ENCODE results near the gene RPRD1A. TPM values are rescaled to one million over a fixed set of nuclear protein-coding genes. Genes with fewer than 3 reads are reported as not detected.
"Not testable (repeated sequence)": the region's sequence is repeated elsewhere in the genome, so short reads cannot be mapped to it uniquely, and the experiment has no call there.

RPRD1A gene
- total and polyA plus RNA-seq, 4 donors: 11.8 to 29.5 (median 16.6) TPM

DNA sequence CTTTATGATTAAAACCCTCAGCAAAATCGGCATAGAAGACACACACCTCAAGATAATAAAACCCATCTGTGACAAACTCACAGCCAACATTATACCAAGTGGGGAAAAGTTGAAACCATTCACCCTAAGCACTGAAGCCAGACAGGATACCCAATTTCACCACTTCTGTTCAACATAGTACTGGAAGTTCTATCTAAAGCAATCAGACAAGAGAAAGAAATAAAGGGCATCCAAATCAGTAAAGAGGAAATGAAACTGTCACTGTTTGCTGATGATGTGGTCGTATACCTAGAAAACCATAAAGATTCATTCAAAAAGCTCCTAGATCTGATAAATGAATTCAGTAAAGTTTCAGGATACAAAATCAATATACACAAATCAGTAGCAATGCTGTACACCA, 16.4 kb upstream of the RPRD1A start (continued):
- TF ChIP-seq, protein P1, sequence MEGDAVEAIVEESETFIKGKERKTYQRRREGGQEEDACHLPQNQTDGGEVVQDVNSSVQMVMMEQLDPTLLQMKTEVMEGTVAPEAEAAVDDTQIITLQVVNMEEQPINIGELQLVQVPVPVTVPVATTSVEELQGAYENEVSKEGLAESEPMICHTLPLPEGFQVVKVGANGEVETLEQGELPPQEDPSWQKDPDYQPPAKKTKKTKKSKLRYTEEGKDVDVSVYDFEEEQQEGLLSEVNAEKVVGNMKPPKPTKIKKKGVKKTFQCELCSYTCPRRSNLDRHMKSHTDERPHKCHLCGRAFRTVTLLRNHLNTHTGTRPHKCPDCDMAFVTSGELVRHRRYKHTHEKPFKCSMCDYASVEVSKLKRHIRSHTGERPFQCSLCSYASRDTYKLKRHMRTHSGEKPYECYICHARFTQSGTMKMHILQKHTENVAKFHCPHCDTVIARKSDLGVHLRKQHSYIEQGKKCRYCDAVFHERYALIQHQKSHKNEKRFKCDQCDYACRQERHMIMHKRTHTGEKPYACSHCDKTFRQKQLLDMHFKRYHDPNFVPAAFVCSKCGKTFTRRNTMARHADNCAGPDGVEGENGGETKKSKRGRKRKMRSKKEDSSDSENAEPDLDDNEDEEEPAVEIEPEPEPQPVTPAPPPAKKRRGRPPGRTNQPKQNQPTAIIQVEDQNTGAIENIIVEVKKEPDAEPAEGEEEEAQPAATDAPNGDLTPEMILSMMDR (IDR thresholded peaks at IDR 0.05; ENCODE audit: low read depth, low read length, missing input control): no peak
- TF ChIP-seq RAD21 (IDR thresholded peaks at IDR 0.05): no peak
- TF ChIP-seq JUND (IDR thresholded peaks at IDR 0.05): no peak
- TF ChIP-seq YY1 (IDR thresholded peaks at IDR 0.05): no peak
- TF ChIP-seq, protein P2, sequence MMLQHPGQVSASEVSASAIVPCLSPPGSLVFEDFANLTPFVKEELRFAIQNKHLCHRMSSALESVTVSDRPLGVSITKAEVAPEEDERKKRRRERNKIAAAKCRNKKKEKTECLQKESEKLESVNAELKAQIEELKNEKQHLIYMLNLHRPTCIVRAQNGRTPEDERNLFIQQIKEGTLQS (IDR thresholded peaks at IDR 0.05): no peak
- TF ChIP-seq, protein P3, sequence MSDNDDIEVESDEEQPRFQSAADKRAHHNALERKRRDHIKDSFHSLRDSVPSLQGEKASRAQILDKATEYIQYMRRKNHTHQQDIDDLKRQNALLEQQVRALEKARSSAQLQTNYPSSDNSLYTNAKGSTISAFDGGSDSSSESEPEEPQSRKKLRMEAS (IDR thresholded peaks at IDR 0.05): no peak
- no peak for TF ChIP-seq HNF4G (IDR thresholded peaks at IDR 0.05)
- no peak for TF ChIP-seq FOXA2 (IDR thresholded peaks at IDR 0.05)
- TF ChIP-seq HNF4A (conservative IDR thresholded peaks at IDR 0.05): no peak
- TF ChIP-seq NR2F2 (IDR thresholded peaks at IDR 0.05): no peak
- TF ChIP-seq SP1 (IDR thresholded peaks at IDR 0.05): no peak

DNA sequence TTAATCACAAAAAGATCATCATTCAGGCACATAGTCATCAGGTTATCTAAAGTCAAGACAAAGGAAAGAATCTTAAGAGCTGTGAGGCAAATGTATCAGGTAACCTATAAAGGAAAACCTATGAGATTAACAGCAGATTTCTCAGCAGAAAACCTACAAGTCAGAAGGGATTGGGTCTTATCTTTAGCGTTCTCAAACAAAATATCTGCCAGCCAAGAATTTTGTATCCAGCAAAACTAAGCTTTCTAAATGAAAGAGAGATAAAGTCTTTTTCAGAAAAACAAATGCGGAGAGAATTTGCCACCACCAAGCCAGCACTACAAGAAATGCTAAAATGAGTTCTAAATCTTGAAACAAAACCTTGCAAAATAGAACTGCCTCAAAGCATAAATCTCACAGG, 13.8 kb upstream of the RPRD1A start:
- not testable (repeated sequence) for H3K27me3 ChIP-seq (ENCODE audit: control insufficient read depth in 4 of 4, insufficient read depth in 4 of 4, low read length in 3 of 4); DNase-seq (ENCODE audit: low spot score); H3K4me3 ChIP-seq (ENCODE audit: low read depth in 1 of 3, low read length in 3 of 3); H3K36me3 ChIP-seq (ENCODE audit: control insufficient read depth in 4 of 4, insufficient read depth in 3 of 4, low read depth in 1 of 4, low read length in 3 of 4); H3K9me3 ChIP-seq (ENCODE audit: control insufficient read depth in 4 of 4, low read length in 3 of 4); H3K4me1 ChIP-seq (ENCODE audit: control insufficient read depth in 4 of 4, insufficient read depth in 4 of 4, low read length in 3 of 4); H3K27ac ChIP-seq (ENCODE audit: low read depth in 1 of 2, low read length in 2 of 2); H3K9ac ChIP-seq (ENCODE audit: low read depth in 1 of 2, low read length in 2 of 2)
- WGBS: 84% methylated on average over 2 of the region's 2 CpGs

DNA sequence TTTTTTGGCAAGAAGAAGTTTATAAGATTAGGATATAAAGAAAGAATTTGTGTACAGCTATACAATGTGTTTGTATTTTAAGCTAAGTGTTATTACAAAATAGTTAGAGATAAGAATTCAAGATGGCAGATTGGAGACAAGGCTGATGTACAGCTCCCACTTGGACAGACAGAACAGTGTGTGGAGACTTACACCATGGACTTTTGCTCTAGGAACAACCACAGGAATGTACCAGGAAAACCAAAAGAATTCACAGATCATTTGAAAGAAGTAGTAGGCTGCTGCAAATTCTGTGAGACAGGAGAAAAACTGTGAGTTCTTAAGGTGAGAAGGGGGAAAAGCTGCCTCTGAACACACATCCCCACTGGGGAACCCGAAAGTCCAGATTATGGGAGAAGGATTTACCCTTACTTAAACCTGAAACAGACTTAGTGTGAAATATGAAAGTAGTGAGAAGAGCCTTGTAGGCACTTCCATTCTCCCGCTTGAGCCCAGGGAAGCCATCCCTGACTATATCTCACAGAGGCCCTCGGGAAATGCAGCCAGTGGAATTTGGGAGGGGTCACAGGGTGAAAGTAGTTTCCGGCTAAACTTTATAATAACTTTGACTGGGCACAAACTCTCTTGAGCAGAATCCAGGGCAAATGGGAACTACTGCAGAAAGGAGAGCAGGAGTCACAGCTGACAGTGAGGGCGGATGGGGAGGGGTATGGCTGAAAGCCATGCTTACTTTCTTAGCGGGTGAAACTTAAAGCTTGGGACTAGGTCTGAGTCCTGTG, 11.6 kb upstream of the RPRD1A start:
- Histone ChIP-seq H3K9ac (ENCODE audit: low read depth in 1 of 2, low read length in 2 of 2) (no peak overlapping the region), H3K27ac (ENCODE audit: low read depth in 1 of 2, low read length in 2 of 2) (no peak overlapping the region), H3K4me1 (ENCODE audit: control insufficient read depth in 4 of 4, insufficient read depth in 4 of 4, low read length in 3 of 4) (no peaks in the 10 kb centered on the region), H3K27me3 (ENCODE audit: control insufficient read depth in 4 of 4, insufficient read depth in 4 of 4, low read length in 3 of 4) (peaks cover 0 to 2% (median 0%) of the 10 kb centered on the region in 4 donors), H3K36me3 (ENCODE audit: control insufficient read depth in 4 of 4, insufficient read depth in 3 of 4, low read depth in 1 of 4, low read length in 3 of 4) (no peaks in the 10 kb centered on the region), H3K4me3 (ENCODE audit: low read depth in 1 of 3, low read length in 3 of 3) (no peak overlapping the region), H3K9me3 (ENCODE audit: control insufficient read depth in 4 of 4, low read length in 3 of 4) (peaks cover 0 to 5% (median 2%) of the 10 kb centered on the region in 4 donors)
- no peak for DNase-seq (ENCODE audit: low spot score)
- WGBS: 84% methylated on average over 6 of the region's 6 CpGs
- TF ChIP-seq SP1 (IDR thresholded peaks at IDR 0.05) (no peak), NR2F2 (IDR thresholded peaks at IDR 0.05) (peak; percentile 40)

DNA sequence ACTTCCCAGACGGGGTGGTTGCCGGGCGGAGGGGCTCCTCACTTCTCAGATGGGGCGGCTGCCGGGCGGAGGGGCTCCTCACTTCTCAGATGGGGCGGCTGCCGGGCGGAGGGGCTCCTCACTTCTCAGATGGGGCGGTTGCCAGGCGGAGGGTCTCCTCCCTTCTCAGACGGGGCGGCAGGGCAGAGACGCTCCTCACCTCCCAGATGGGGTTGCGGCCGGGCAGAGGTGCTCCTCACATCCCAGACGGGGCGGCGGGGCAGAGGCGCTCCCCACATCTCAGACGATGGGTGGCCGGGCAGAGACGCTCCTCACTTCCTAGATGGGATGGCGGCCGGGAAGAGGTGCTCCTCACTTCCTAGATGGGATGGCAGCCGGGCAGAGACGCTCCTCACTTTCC, 10.4 kb upstream of the RPRD1A start:
- not testable (repeated sequence) for H3K27ac ChIP-seq (ENCODE audit: low read depth in 1 of 2, low read length in 2 of 2); DNase-seq (ENCODE audit: low spot score); H3K27me3 ChIP-seq (ENCODE audit: control insufficient read depth in 4 of 4, insufficient read depth in 4 of 4, low read length in 3 of 4); H3K9me3 ChIP-seq (ENCODE audit: control insufficient read depth in 4 of 4, low read length in 3 of 4); H3K9ac ChIP-seq (ENCODE audit: low read depth in 1 of 2, low read length in 2 of 2); H3K4me1 ChIP-seq (ENCODE audit: control insufficient read depth in 4 of 4, insufficient read depth in 4 of 4, low read length in 3 of 4); H3K4me3 ChIP-seq (ENCODE audit: low read depth in 1 of 3, low read length in 3 of 3); H3K36me3 ChIP-seq (ENCODE audit: control insufficient read depth in 4 of 4, insufficient read depth in 3 of 4, low read depth in 1 of 4, low read length in 3 of 4)
- WGBS: 97% methylated on average over 22 of the region's 27 CpGs

Measured in liver (tissue), 9 donors.